HepG2 (cell line): ENCODE data around the gene POU2F1. TPM values are rescaled to one million over a fixed set of nuclear protein-coding genes. Genes with fewer than 3 reads are reported as not detected.

Experiments used
- BHLHE40 ChIP-seq: IDR thresholded peaks from 2 replicates; pipeline ENCODE4 v1.6.1; 2011; ENCODE audit warnings: low read length, improper control_type of control experiment
- BRCA1 ChIP-seq: sonication (generic); formaldehyde crosslinking; IDR thresholded peaks from 2 replicates; pipeline ENCODE4 v1.4.0; 2020; ENCODE audit warnings: missing genetic modification reagents
- CAMTA2 ChIP-seq: sonication (generic); formaldehyde crosslinking; IDR thresholded peaks from 2 replicates; pipeline ENCODE4 v1.4.0; 2020; ENCODE audit warnings: mild to moderate bottlenecking, missing genetic modification reagents, borderline replicate concordance
- CEBPB ChIP-seq: IDR thresholded peaks from 2 replicates; pipeline ENCODE4 v1.6.1; 2011; ENCODE audit warnings: low read depth, low read length, improper control_type of control experiment, borderline replicate concordance
- CSRNP2 ChIP-seq: sonication (generic); formaldehyde crosslinking; conservative IDR thresholded peaks from 2 replicates; pipeline ENCODE4 v1.8.0; 2022; ENCODE audit warnings: low read depth, missing genetic modification reagents
- CTCF ChIP-seq: sonication (generic); formaldehyde crosslinking; IDR thresholded peaks from 2 replicates; pipeline ENCODE4 v1.5.0; 2020; ENCODE audit warnings: mild to moderate bottlenecking, missing genetic modification reagents, moderate library complexity
- DZIP1 ChIP-seq: sonication (generic); formaldehyde crosslinking; IDR thresholded peaks from 2 replicates; pipeline ENCODE4 v1.5.0; 2020; ENCODE audit warnings: mild to moderate bottlenecking, missing genetic modification reagents
- MAFK ChIP-seq, 2 experiments: IDR thresholded peaks in 1 of 2; conservative IDR thresholded peaks in 1 of 2; 2 replicates each; pipeline ENCODE4 v1.6.1; 2011; ENCODE audit warnings: improper control_type of control experiment in 2 of 2, low read length in 2 of 2
- MBNL3 ChIP-seq: fragments of 250-450 bp; sonication (Bioruptor Pico); conservative IDR thresholded peaks from 2 replicates; pipeline ENCODE4 v1.8.0; 2022; ENCODE audit warnings: mild to moderate bottlenecking, inconsistent platforms
- NAIF1 ChIP-seq: sonication (generic); formaldehyde crosslinking; IDR thresholded peaks from 2 replicates; pipeline ENCODE4 v1.5.0; 2020; ENCODE audit warnings: mild to moderate bottlenecking, missing genetic modification reagents, borderline replicate concordance
- NFKBIZ ChIP-seq: IDR thresholded peaks from 2 replicates; pipeline ENCODE4 v1.6.1; 2018; ENCODE audit warnings: missing genetic modification reagents, missing compliant biosample characterization
- POLR2AphosphoS2 ChIP-seq: IDR thresholded peaks from 2 replicates; pipeline ENCODE4 v1.6.1; 2011; ENCODE audit warnings: low read depth, low read length, improper control_type of control experiment
- TFDP1 ChIP-seq: IDR thresholded peaks from 2 replicates; pipeline ENCODE4 v1.6.1; 2016; ENCODE audit warnings: missing compliant biosample characterization, missing genetic modification reagents, borderline replicate concordance
- ZBTB34 ChIP-seq: sonication (generic); formaldehyde crosslinking; IDR thresholded peaks from 2 replicates; pipeline ENCODE4 v1.8.0; 2022; ENCODE audit warnings: mild to moderate bottlenecking, missing genetic modification reagents
- ZBTB46 ChIP-seq: sonication (generic); formaldehyde crosslinking; IDR thresholded peaks from 2 replicates; pipeline ENCODE4 v1.4.0; 2020; ENCODE audit warnings: mild to moderate bottlenecking, missing genetic modification reagents, borderline replicate concordance
- ZMYM3 ChIP-seq: sonication (generic); formaldehyde crosslinking; IDR thresholded peaks from 2 replicates; pipeline ENCODE4 v1.5.1; 2020; ENCODE audit warnings: mild to moderate bottlenecking, missing genetic modification reagents
- ZNF10 ChIP-seq: sonication (generic); formaldehyde crosslinking; IDR thresholded peaks from 2 replicates; pipeline ENCODE4 v1.4.0; 2020; ENCODE audit warnings: mild to moderate bottlenecking, low read depth, missing genetic modification reagents, borderline replicate concordance
- ZNF232 ChIP-seq: sonication (generic); formaldehyde crosslinking; IDR thresholded peaks from 2 replicates; pipeline ENCODE4 v1.4.0; 2020; ENCODE audit warnings: missing genetic modification reagents, borderline replicate concordance
- ZNF780A ChIP-seq: sonication (generic); formaldehyde crosslinking; IDR thresholded peaks from 2 replicates; pipeline ENCODE4 v1.8.0; 2022; ENCODE audit warnings: mild to moderate bottlenecking, missing genetic modification reagents, moderate library complexity
- polyA plus RNA-seq, 8 experiments: library from polyadenylated mRNA; depleted of rRNA in 3 of 8; stranded (reverse) in 7 of 8; unstranded in 1 of 8; fragments of >200 nt; fragmentation: Illumina TruSeq in 4 of 8; extraction: Trizol in 4 of 8; gene quantifications; 2 replicates each; pipeline versions ENCODE4 v1.2.1 to v1.2.3, GENCODE V29; 2011 to 2016; ENCODE audit warnings: low read depth in 4 of 8, missing spikeins in 1 of 8, mixed read lengths in 1 of 8; ENCODE audit not compliant: insufficient read depth in 1 of 8
- total RNA-seq, 5 experiments: library from RNA; depleted of rRNA; stranded (reverse); fragments of >200 nt; fragmentation: Illumina TruSeq; extraction: Trizol; gene quantifications; 2 replicates each; pipeline ENCODE4 v1.2.3, GENCODE V29; 2016; ENCODE audit warnings: low read depth in 1 of 5

The POU2F1 gene
- total and polyA plus RNA-seq, 2 of the 13 experiments (the other 11 are each of a cell fraction or from before 2014, with no cell fraction given), result 10.2 to 13.0 TPM

- no peak for TF ChIP-seq CSRNP2 (CRISPR knock-in tag)
- TF ChIP-seq ZBTB46, result no peak
- no peak for TF ChIP-seq DZIP1
- no peak for TF ChIP-seq POLR2AphosphoS2
- TF ChIP-seq NFKBIZ, result no peak
- TF ChIP-seq MAFK (conservative IDR thresholded peaks at IDR 0.05 in 1 of 2, IDR thresholded peaks at IDR 0.05 in 1 of 2; ENCODE audit: low read length in 2 of 2), result no peak
- TF ChIP-seq MBNL3 (CRISPR knock-in tag), result no peak
- 0 out of 2 replicates have a peak, but pooled peaks have one; percentile 48 for TF ChIP-seq BRCA1 (CRISPR knock-in tag)
- TF ChIP-seq ZMYM3 (CRISPR knock-in tag), result no peak
- TF ChIP-seq ZNF232 (CRISPR knock-in tag), result no peak
- no peak for TF ChIP-seq TFDP1 (CRISPR knock-in tag)
- TF ChIP-seq ZNF780A (CRISPR knock-in tag), result 0 out of 2 replicates have a peak, but pooled peaks have one; percentile 16
- TF ChIP-seq CEBPB, result no peak
- peak; percentile 79 for TF ChIP-seq CTCF (CRISPR knock-in tag)
- TF ChIP-seq ZNF10 (CRISPR knock-in tag), result no peak
- TF ChIP-seq CAMTA2 (CRISPR knock-in tag), result no peak
- TF ChIP-seq NAIF1 (CRISPR knock-in tag), result no peak
- no peak for TF ChIP-seq ZBTB34 (CRISPR knock-in tag)
- no peak; the same call in 1 of the 2 replicates for TF ChIP-seq BHLHE40
Measured at GRCh38 chr1:167220537-167221125, at the start of gene POU2F1 (continued).
